GM21576 (cell line): ENCODE measurements around the gene GPS1.

Experiments used
- ATAC-seq: cut with Tn5 transposase; IDR thresholded peaks from one replicate; pipeline ENCODE4 v1.9.1; 2021; ENCODE audit warnings: mild to moderate bottlenecking, moderate library complexity; ENCODE audit not compliant: unreplicated experiment

GPS1 gene

DNA sequence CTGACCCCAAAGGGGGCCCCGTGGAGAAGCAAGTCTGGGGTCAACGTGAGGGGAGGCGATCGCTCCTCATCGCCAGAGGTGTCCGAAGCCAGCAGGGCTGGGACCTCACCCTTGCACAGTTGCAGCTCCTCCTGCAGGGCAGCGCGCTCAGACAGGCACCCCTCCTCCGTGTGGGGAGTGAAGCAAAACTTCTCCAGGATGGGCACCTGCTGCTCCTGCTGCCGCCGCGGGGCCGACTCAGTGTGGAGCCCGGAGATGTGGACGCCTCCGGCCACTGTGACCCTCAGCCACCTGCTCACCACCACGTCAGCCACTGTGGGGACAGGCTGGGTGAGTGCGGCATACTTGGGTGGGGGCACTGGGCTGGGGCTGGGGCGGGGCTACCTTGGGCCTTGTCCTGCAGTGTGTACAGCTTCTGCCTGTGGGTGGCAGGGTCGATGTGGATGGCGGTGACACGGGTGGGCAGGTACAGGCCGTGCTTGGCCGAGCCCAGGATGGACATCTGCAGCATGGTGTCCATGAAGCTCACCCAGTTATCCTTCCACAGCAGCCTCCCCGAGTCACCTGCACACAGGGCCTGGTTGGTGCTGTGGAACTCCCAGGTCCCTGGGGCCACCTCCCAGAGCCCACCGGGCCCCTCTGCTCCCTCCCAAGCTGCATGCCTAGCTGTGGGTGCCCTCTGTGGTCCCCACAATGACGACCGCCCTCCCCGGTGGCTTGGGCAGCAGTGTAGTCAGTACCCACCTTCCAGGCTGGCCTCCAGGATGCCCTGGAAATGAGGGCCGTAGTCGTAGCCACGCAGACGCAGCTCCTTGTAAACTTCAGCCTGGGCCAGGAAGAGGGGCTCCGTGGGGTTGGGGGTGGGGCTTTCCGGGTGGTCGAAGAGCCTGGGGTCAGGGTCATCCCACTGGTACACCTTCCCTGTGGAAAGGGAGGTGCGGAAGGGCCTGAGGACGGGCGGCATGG, 35.5 kb downstream of the GPS1 start:
- ATAC-seq: no peak

DNA sequence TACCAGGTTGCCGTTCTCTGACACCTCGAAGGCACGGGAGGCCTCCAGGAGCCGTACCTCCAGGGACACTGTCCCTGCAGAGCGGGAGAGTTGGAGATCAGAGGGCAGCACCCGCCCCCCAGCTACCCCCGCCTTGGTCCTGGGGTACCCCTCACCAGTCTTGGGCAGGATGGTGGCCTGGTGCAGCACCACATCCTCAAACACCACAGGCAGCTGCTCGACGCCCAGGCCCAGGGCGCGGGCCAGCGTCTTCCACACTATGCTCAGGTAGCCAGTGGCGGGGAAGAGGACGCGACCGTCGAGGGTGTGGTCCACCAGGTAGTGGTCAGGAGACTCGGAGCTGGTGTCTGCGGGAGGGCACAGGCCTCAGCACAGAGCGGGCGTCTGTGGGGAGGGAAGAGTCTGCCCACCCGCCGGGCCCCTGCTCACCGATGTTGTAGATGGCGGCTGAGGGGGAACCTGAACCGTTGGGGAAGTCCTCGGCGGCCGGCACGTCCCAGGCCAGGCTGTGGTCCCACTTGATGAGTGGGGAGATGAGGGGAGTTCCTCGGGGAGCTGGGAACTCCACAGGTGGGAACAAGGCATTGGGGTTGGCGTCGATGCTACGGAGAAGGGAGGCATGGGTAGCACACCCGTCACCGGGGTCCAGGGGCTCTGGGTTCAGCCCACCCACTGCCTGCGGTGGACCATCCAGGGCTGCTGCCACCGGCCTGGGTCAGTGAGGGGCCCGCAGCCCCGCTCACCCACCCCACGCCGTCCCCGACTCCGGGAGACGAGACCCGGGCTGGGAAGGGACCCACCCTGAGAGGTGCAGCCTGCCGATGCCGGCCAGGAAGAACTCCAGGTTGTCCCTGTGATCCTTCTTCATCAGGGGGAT, 36.5 kb downstream of the GPS1 start:
- ATAC-seq: no peak

DNA sequence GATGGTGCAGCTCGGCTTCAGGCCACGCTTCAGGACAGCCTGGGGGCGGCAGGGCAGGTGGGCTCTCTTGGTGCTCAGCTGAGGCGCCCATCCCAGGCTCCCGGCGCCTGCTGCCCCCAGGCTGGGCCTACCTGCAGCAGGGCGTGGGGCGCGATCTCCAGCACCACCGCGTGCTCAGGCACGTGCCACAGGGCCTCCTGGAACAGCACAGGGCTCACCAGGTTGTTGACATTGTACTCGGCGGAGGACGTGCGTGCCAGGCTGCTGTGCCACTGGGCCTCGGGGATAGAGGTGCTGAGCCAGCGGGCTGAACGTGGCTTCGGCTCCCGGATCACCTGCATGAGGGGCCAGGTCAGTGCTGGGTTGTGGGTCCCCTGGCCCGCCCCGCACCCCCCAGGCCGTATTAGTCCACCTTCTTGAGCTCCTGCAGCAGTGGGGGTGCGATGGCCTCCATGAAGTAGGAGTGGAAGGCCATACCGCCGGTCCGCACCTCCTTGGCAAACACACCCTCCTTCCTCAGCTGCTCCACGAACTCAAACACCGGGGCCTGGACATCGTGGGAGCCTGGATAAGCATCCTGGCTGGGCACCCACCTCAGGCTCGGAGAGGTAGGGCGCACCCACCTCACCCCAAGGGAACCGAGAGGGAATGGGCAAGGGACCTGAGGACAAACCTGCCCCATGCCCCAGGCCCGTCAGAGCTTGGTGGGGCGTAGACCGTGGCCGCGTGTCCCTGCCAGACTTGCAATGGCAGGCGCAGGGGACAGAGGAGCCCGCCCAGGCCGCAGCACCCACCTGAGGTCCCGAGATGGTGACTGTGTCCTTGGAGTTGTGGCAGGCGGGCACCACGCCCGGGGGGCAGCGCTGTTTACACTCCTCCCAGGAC, 37.4 kb downstream of the GPS1 start:
- no peak for ATAC-seq

DNA sequence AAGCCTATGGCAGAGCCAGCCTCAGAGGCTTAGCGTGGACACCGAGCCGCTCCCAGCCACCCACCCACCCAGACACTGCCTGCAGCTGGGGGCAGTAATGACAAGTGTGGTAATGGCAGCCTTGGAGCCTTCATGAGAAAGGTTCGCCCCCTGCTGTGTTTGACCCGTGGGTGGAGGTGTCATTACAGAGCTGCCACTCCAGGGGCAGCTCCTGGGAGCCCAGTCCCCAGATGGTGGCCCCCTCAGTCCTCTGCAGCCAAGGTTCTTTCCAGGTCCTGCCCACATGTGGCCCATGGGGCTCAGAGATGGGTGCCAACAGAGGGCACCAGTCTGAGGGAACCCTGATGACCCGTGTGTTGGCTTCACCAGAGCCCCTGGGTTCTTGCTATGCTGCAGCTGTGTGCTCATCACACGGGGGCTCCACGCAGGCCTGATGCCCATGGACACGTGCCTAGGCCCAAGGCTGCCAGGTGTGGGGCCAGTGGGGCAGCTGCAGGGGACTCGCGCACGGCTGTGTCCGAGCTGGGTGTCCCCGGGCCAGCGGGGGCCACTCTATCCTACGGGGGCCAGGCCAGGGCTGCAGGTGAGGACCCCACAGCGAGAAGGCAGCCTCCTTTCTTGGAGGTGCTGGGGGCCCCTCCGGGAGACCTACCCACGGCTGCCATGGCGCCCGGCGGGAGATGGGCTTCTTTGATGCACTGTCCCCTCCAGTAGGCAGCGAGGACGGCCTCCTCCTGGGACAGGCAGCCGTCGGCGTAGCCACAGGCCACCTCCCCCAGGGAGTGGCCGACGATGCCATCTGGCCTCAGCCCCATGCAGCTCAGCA, 38.2 kb downstream of the GPS1 start:
- ATAC-seq: no peak

DNA sequence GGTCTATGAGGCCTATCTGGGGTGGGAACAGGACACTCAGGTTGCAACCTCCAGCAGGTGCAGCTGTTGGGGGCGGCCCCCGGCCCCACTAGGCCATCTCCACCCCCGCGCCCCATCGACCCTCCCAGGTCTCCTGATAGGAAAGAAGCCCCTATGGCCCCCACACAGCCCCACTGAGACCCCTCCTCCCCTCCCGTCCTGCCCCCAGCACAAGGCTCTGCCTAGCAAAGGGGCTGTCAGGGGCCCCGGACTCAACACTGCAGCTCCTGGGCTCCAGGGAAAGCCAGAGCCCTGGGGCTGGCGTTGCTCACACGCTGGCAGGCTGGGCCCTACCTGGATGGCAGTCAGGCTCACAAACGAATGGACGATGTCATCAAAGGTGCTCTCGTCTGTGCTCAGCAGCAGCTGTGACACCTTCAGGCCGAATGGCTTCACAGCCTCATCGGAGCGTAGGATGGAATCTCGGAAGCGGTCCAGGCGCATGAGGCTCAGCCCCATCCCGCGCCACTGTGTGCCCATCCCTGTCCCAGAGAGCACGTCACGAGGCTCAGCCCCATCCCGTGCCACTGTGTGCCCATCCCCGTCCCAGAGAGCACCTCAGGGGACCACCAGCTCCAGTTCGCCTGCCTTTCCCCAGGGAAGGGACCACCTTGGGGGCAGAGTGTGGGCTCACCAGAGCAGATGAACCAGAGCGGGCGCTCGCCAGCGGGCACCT, 39.0 kb downstream of the GPS1 start:
- no peak for ATAC-seq

DNA sequence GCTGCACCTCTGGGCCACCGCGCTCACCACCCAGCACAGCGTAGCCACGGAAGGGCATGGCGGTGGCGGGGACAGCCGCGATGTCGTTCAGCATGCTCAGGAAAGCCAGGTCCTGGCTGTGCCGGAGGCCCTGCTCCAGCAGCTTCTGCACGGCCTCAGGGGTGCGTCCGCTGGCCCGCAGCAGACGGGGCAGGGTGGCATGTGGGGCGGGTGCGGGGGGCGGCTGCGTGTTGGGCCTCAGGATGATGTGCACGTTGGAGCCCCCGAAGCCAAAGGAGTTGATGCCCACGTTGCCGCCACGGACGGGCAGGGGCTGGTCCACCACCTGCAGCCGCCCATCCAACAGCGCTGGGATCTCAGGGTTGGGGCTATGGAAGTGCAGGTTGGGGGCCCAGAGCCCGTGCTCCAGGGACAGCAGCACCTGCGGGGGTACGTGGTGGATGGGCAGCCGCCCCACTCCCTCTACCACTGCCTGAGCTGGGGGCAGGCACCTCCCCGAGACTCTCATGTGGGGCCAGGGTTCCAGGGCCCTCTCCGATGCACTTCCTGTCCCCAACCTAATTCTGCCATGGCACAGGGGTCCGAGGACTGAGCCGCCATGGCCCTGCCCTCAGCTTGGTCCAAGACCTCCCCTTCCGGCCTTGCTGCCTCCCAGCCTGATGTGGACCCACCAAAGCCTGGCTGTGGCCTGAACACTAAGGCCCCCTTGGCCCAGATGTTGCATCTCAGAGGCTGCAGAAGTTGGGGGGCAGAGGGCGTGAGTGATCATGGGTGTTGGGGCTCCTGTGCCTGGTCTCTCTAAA, 39.8 kb downstream of the GPS1 start:
- ATAC-seq: no peak

DNA sequence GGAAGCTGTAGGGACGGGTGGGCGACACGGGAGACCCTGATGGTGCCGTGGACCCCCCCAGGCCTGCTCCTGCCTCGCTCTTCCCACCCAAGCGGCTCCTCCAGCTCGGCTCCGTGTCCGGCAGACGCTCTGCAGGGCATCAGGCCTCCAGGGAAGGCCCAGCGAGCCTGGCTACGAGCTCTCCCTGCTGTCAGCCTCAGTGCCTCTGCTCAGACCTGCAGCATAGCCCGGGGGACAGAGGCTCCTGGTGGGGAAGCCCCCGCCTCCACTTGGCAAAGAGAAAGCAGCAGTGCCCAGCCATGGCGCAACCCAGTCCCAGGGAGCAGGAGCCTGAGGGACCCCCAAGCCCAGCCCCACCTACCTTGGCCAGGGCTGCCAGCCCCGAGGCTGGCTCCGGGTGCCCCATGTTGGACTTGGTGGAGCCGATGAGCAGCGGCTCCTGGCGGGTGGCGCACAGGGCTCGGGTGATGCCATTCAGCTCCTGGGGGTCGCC, 40.4 kb downstream of the GPS1 start:
- no peak for ATAC-seq

DNA sequence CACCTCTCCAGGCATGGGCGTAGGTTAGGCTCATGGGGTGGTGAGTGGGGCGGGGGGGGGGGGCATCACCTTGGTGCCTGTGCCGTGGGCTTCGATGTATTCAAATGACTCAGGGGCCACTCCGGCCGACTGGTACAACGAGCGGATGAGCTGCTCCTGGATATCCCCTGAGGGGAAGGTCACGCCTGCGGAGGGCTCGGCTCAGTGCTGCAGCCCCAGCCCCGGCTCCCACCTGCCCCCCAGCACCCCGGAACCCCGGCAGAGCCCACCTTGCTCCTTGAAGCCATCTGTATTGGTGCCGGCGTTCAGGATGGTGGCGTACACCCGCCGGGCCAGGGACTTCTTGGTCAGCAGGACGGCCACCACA, 40.9 kb downstream of the GPS1 start:
- ATAC-seq: no peak

DNA sequence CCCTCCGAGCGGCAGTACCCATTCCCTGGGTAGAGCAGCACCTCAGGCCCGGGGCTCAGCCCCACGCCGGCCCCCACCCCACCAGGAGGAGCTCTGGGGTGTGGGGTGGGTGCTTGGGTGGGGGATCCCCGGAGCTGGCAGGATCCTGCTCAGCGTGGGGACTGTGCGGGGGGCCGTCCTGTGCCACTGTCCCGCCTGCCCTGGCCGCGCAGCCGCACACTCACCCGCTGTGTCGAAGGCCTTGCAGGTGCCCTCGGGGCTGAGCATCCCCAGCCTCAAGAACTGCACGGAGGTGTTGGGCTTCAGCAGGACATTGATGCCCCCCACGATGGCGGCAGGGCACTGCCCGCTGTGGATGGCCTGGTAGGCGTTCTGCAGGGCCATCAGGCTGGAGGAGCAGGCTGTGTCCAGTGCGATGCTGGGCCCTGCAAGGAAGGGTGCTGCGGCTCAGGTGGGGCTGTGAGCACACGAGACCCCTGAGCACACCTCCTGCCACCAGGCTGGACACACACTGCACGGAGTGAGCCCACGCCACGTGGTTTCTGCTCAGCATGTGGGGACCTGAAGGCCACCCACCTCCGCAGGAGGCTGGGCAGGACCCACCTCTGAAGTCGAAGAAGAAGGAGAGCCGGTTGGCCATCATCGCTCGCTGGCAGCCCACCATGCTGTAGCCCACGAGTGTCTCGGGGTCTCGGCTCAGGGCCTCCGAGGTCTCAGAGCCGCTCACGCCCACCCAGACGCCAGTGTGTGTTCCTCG, 41.5 kb downstream of the GPS1 start:
- ATAC-seq: no peak

DNA sequence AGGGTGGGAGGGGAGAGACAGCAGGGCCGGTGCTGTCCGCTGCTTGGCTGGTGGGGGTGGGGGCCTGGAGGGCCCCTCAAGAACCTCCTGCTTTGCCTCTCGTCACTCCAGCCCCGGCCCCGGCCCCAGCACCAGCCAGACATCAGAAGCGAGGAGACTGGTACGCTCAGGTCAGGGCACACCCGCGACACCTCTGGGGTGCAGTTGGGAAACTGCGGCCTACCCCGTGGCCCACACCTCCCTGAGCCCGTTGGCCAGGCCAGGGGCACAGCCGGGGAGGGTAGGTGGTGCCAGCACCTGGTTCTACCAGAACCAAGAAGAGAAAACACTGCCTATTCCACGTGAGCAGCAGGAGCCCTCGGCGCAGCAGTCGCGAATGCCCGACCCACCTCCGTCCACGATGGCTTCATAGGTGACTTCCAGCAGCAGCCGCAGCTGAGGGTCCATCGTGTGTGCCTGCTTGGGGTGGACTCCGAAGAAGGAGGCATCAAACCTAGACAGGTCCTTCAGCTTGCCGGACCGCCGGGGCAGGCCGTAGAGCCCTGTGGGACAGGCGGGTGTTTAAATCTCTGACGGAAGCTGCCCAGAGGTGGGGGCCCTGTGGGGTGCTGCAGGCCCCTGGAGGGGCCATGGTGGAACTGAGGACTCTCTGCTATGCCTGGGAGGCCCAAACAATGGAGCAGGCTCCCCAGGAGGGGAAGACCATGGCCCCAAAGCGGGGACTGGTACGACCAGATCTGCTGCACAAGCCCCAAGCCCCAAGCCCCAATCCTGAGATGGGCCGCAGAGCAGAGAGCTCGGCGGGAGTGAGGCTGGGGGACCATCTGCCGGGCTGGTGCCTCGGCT, 43.5 kb downstream of the GPS1 start:
- no peak for ATAC-seq

DNA sequence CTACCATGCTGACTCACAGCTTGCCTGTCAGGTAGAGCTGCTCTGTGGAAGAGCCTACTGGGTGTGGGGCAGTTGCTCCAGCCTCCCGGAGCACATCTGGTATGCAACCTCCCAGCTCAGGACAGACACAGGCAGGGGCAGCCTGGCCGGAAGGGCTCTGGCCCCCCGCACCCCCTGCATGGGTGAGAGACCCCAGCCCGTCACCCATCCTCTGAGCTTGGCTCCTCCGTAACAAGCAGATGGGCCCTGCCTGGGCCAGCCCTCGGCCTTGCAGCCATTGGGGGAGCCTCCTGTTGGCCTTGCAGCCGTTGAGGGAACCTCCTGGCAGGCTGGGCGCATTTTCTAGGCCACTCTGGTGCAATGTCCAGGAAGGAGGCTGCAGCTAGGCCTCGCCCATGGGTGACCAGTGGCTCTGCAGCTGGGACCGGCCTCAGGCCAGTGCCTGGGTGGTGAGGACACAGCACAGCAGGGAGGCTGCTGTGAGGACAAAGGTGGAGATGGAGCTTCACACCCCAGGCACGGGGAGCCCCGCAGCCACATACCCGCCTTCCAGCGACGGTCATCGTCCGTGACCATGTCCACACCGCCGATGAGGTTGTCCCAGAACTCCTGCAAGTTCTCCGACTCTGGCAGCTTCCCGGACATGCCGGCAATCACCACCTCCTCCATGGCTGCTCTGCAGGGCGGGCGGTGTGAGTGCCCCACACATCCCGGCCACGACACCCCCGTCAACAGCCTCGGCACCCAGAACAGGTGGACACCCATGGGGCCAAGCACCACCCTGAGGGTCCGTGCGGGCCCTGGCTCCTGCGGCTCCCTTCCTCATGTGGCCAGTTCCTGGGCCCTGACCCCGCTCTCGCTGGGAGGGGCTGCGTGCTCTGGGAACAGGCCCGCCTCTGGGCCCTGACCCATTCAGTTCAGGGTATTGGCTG, 44.3 kb downstream of the GPS1 start:
- no peak for ATAC-seq

DNA sequence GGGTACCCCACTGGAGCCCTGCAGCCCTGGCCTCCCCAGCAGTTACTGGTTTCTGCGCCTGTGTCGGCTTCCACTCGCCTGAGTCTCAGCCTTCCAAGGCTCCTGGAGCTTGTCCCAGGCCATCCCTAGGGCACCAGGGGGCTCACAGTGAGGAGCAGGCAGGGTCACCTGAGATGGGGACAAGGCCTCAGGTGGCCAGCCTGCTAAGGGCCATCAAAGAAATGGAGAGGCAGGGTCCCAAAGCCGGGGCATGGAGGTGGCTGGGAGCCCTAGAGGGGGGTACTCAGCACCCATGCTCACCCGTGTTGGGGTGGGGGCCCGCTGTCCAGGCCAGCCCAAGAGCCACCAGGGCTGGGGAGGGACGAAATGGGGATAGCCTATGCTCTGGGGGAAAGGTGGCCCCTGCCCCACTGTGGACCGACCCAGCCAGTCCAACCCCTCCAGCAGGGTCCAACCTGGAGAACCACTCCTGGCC, 45.0 kb downstream of the GPS1 start:
- ATAC-seq: no peak

DNA sequence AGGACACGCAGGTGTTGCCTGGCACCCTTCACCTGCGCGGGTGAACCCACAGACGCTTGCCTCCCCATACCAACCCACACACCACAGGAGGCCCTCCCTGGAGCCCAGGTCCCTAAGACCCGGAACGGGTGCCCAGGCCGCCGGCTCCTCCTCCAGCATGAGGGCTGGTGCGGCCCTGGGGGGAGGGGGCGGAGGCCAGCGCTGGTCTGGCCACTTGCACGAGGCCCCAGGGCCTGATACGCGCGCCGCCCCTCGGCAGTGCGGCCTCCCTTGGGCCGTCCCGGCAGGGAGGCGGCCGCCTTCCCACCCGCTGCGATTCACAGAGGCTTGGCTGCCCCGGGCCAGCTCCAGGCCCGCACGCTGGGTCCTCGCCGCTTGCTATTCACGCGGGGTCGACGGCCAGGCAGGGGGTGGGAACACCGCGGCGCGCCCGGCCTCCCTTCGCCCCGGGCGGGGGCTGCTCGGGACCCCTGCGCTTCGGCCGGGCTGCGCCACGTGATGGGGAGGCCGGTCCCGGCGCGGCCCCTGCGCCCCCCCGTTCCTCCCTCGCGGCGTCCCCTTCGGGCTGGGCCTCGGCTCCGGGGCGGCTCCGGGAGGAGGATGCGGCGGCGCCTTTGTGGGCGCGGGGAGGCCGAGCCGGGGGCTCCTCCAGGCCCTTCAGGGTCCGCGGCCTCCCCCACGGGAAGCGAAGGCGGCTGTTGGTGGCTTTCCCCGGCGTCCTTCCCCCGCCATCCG, 45.7 kb downstream of the GPS1 start:
- ATAC-seq: no peak

DNA sequence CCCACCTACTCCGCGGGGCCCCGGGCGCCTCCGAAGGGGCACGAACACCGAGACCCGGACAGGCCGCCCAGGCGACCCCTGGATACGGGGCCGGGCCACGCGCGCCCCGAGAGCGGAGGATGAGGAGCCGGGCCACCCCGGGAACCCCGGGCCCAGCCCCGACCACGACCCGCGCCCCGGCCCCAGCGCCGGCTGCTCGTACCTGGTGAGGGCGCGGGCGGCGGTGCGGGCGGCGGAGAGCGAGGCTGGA, 46.1 kb downstream of the GPS1 start:
- peak; percentile 5 for ATAC-seq
